Prostate gland (tissue), 2 donors: ENCODE data around the gene KDM6A.

ENCODE experiments used
- POLR2A ChIP-seq: fragments of 450-650 bp; IDR thresholded peaks from one replicate; pipeline ENCODE4 v1.6.1; 2016; ENCODE audit warnings: antibody characterized with exemption, mild to moderate bottlenecking
- TF ChIP-seq, protein P1 (sequence below), 4 experiments: fragments of 200-600 bp in 2 of 4; fragments of 450-650 bp in 2 of 4; sonication (generic) in 2 of 4; IDR thresholded peaks; 1 replicate in 3 of 4; 2 replicates in 1 of 4; pipeline ENCODE4 v1.5.1; 2016 to 2019; ENCODE audit warnings: antibody characterized with exemption in 4 of 4, mild to moderate bottlenecking in 2 of 4, moderate library complexity in 2 of 4

DNA sequence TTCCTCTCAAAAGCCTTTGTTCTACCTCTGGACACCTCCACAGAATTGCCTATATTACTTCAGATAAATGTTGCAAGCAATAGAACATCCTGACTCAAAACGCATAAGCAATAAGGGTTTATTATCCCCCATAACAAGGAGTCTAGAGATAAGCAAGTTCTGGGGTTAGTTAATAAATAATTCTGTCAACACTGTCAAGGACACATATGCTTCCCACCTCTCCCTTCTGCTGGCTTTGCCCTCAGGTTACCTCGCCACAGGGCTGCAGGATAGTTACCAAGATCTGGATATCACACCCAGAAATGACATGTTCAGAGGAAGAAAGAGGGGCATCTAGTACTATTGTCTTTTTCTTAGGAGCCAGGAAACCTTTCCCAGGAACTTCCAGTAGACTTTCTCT, 43.2 kb upstream of the KDM6A start:
- TF ChIP-seq, protein P1, sequence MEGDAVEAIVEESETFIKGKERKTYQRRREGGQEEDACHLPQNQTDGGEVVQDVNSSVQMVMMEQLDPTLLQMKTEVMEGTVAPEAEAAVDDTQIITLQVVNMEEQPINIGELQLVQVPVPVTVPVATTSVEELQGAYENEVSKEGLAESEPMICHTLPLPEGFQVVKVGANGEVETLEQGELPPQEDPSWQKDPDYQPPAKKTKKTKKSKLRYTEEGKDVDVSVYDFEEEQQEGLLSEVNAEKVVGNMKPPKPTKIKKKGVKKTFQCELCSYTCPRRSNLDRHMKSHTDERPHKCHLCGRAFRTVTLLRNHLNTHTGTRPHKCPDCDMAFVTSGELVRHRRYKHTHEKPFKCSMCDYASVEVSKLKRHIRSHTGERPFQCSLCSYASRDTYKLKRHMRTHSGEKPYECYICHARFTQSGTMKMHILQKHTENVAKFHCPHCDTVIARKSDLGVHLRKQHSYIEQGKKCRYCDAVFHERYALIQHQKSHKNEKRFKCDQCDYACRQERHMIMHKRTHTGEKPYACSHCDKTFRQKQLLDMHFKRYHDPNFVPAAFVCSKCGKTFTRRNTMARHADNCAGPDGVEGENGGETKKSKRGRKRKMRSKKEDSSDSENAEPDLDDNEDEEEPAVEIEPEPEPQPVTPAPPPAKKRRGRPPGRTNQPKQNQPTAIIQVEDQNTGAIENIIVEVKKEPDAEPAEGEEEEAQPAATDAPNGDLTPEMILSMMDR (IDR thresholded peaks at IDR 0.05) = no peak
- TF ChIP-seq POLR2A = no peak
